ENCODE measurements around the gene TTC39A.

TTC39A gene

DNA sequence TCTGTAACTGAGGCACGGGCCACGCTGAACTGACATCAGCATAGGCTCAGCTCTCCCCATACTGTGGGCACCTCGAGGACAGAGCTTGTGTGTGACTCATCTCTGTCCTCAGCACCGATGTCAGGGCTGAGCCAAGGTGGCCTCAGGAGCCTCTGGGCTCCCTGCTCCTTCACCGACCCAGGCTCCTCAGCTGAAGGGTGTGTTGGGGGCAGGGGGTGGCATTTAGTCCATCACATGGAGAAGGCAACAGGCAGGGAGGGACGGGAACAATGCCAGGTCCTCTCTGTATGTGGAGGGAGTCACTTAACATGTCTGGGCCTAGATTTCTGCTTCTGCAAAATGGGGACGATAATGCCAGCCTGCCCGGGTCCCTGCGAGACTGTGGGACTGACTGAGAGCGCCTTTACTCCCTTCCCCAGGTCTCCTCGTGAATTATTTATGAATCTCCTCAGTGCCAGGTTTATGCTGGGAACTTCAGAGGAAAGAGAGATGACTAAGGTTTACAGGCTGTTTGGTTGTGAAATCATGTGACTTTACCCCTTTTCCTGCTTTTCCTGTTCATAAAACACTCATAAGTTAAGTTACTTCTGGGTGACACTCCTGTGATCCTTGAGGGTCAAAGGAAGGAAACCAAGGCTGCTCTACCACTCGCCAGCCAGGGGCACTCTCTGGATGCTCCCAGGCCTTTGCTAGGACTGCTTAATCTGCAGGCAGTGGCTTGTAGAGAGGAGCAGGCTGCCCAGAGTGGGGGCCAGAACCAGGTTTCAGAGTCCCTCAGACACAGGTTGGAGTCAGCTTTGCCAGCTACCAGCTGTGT, 16.2 kb downstream of the TTC39A start:
- DNase-seq = no peak

DNA sequence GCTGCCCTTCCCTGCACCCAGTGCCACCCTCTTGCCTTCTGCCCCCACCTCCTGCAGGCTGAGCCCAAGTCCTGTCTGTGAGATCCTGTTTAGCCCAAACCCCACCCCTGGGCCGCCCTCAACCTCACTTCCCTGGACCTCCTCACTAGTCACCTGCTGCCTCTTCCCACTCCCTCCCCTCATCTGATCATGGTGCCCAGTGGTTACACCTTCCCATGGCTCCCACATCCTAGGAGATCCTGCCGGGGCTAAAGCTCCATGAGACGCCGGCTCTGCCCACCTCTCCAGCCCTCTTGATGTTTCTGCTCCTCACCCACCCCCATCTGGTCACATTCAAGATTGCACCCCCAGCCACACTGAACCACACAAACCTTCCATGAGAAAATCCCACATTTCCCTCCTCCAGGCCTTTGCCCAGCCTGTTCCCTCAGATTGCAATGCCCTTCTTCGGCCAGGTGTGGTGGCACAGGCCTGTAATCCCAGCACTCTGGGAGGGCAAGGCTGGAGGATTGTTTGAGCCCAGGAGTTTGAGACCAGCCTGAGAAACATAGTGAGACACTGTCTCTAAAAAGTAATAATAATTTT, 17.0 kb downstream of the TTC39A start:
- DNase-seq = no peak

- DNase-seq = no peak
Measured at GRCh38 chr1:51312718-51313117, 17.6 kb downstream of the TTC39A start.

DNA sequence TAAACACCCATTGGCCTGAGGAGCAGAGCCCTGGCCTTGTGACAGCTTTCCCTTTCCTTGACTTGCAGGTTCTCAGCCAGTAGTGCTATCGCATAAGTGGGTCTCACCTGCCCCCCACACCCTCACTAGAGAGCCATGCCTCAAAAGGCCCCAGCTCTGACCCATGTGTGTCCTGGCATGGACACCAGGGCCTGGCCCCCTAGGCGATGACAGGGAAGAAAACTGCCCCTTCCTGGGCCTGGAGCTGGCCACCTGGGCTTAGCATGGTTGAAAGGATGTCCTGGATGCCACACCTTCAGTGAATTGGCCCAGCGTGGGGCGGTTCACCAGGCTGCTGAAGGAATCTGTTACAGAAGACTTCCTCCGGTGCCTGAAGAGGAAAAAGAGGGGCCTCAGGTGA, 18.5 kb downstream of the TTC39A start:
- no peak for DNase-seq

DNA sequence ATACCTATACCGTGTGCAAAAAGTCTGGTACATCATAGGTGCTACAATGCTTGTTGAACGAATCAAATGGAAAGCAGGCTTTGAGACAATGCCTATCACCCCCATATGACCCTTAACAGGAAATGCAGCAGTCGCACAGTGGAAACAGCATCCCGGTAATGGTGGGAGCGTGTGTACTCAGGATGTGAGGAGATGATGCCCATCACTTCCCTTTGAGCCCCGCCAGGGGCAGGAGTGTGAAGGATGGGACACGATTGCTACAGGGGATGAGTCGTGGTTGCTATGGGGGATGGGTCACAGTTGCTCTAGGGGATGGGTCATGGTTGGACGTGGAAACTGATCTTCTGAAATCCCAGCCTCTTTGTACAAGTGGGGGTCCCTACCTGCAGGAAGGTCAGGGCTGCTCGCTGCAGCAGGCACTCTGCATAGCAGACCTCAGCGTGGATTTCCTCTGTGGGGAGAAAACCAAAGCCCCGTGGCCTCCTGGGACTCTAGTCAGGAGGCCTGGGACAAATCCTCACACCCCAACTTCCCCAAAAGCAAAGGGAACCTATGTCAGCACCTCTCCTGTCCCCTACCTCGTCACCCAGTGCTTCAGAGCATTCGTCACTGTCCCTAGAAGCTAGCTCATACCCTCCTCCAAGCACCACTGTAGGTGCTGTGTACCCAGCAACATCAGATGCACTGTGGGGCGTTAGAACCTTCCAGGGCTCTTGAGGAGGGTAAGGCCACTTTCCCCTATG, 19.3 kb downstream of the TTC39A start:
- DNase-seq = no peak

DNA sequence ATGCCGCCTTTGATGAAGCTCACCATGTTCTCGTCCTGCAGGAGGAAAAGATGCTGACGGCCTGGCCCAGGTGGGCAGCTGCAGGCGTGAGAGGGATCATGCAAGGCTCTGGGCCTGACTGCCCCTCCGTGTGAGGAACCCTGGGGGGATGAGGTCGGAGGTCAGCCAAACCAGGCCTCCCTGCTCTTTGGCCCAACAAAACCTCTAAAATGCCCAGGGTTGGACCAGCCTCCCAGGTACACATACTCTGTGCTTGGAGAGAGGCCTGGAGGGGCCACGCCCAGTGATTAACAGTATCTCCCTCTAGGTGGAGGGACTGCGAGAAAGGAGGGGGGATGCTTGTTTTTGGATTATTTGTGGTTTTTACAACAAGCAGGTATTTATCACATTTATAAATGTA, 21.1 kb downstream of the TTC39A start:
- DNase-seq = no peak

DNA sequence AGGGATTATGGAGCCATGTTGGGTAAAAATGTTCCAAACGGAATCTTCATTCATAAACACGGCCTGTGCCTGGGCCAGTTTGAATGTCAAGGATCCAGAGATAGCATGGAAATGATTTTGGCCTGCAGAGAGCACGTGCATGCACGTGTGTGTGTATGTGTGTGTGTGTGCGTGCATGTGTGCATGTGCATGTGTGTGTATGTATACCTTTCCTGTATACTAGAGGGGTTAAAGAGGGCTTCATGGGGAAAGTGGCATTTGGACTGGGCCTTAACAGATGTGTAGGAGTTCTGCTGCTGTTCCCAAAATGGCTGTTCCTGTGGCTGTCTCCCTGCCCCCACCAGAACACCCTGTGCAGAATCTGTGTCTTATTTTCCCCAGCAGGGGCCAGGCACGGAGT, 21.7 kb downstream of the TTC39A start:
- DNase-seq = no peak

DNA sequence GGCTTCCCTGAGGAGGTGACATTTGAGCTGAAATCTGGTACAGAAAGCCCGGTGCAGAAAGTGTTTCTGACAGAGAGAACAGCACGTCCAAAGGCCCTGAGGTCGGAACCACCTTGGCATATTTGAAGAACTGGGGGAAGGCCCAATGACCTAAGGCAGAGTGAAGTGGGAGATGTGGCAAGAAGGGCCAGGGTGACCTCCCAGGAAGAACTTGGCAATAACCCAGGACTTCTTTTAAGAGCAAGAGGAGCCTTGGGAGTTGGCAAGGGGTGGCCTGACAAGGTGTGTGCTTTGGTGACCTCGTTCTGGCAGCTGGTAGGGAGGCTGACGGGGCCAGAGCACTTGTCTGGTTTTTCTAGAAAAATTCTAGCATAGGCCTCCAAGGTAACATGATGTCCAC, 23.4 kb downstream of the TTC39A start:
- DNase-seq = no peak

GRCh38 chr1:51305371-51305823, 25.0 kb downstream of the TTC39A start:
- no peak for DNase-seq

DNA sequence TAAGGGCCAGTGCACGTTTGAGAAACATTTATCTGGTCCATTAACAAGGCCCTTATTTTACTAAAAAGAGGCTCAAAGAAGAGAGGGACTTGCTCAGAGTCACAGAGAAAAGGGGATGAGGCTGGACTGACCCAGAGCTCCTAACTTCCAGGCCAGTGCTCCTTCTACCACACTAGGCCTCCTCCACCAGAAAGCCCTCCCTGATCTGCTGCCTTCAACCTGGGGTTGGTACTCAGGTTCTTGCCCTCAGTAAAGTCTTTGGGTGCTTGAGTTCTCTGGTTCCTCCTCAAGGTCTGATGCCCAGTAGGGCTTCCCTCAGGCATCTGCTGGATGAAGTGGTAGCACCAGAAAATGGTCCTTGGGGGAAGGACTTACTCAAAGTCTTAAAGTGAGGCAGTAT, 26.0 kb downstream of the TTC39A start:
- DNase-seq = no peak

- no peak for DNase-seq
Measured at GRCh38 chr1:51303751-51304251, 26.6 kb downstream of the TTC39A start.

- DNase-seq = no peak
Measured at GRCh38 chr1:51303315-51303714, 27.0 kb downstream of the TTC39A start.

DNA sequence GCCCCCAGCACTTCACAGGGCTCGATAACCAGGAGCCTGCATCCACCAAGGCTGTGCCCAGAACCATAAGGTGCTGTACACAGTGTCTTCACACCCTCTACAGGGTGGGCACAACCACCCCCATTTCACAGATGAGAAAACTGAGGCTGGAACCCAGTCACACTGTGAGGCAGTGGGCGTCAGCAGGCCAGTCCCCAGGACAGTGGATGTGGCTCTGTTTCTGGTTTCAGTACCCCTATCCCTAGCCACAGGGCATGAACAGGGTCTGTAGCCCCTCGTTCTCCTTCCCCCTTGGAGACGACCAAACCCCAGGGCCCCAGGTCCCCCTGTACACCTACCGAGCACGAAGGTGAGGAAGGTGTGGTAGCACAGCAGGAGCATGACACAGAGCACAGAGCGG, 27.6 kb downstream of the TTC39A start:
- no peak for DNase-seq

DNA sequence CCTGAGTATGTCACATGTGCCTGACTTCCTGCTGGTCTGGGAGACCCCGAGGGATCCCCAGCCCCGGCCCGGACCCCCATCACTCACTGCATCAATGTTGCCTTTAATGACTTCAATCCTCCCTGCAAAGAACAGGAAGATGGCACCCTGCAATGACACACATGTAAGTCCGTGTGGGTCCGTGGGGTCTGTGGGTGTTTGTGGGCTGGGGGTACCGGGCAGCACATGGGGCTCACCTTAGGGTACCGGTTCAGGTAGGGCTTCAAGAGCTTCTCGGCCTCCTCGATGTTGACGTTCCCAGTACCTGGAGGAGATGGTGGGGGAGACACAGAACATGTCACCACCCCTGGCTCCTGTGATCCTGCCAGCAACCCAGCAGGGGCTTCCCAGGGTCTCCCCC, 28.1 kb downstream of the TTC39A start:
- DNase-seq = no peak

DNA sequence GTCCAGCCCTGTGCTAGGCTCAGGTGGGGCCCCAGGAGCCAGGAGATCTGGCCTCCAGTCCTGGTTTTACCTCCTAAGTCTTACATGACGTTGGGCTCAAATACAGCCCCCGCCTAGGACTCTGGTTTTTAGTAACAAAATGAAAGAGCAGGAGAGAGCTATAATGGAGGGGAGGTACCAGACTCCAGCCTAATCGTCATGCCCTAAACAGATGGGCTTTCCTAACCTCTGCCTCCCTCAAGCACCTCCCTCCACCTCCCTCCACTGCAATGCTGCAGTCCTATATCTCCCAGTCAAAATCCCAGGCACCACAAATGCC, 28.6 kb downstream of the TTC39A start:
- no peak for DNase-seq

- no peak for DNase-seq
Measured at GRCh38 chr1:51301152-51301843, 29.1 kb downstream of the TTC39A start.

- DNase-seq = no peak
Measured at GRCh38 chr1:51299981-51300670, 30.2 kb downstream of the TTC39A start.

GRCh38 chr1:51299185-51299885, 31.0 kb downstream of the TTC39A start:
- DNase-seq = no peak

GRCh38 chr1:51298322-51298705, 32.0 kb downstream of the TTC39A start:
- DNase-seq = no peak

DNA sequence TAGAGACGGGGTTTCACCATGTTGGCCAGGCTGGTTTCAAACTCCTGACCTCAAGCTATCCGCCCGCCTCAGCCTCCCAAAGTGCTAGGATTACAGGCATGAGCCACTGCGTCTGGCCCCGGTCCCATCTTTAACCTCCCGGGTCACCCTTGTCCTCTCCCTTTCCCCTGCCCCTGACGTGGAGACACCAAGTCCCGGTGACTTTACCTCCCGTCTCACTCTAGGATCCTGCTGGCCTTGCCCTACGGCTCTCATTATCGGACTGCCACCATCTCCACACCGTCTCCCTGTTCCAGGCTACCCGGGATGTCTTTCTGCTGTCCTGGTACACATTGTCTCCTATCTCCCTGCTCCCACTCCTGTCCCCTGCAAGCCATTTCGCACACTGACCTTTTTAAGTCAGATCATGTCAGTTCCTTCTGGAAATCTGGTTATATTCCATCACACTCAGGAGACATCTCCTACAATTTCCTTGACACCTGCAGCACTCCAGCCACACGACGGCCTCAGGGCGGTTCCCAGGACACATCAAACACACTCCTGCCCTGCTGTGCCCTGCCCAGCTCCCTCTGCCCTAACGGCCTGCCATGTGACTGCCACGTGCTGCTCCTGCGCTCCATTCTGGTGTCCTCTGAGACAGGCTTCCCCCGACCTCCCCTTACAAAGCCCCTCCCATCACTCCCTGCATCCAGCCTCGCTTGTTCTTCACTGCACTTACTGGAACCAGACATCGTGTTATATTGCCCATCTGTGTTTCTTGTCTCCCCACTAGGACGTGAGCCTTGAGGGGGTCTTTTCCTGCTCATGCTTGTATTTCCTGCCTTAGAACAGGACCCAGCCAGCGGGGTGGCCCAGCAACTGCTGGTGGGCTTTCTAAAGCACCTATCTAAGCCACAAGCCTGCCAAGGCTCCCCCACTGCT, 32.7 kb downstream of the TTC39A start:
- no peak for DNase-seq

Data from NCI-H2107 (cell line).